ENCODE results near the gene KIF24.
"Not testable (repeated sequence)": the region's sequence is repeated elsewhere in the genome, so short reads cannot be mapped to it uniquely, and the experiment has no call there.

Gene KIF24

DNA sequence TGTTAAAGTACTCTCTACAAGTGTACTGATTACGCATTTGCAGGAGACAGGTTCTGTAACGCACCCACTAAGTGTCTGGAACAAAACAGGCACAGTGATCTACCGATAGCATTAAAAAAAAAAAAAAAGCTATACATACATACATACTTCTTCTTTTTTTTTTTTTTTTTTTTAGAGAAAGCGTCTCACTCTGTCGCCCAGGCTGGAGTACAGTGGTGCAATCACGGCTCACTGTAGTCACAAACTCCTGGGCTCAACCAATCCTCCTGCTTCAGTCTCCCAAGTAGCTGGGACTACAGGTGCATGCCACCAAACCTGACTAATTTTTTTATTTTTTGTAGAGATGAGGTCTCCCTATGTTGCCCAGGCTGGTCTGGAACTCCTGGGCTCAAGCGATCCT is 7.6 kb downstream of the KIF24 start:
- DNase-seq, result no peak

DNA sequence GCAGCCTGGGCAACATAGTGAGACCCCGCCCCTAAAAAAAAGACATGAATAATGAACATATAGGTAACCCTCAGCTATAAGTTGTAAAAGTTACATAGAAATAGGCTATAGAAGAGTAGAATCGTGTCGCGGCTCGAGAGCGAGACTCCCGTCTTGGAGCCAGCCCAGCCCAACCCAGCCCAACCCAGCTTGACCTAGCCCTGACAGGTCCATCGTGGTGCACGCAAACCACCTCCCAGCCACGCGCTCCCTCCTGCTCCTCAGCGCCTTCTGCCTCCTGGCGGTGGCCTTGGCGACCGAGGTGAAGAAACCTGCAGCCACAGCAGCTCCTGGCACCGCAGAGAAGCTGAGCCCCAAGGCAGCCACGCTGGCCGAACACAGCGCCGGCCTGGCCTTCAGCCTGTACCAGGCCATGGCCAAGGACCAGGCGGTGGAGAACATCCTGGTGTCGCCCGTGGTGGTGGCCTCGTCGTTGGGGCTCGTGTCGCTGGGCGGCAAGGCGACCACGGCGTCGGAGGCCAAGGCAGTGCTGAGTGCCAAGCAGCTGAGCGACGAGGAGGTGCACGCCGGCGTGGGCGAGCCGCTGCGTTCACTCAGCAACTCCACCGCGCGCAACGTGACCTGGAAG is 10.8 kb downstream of the KIF24 start:
- DNase-seq, result no peak

DNA sequence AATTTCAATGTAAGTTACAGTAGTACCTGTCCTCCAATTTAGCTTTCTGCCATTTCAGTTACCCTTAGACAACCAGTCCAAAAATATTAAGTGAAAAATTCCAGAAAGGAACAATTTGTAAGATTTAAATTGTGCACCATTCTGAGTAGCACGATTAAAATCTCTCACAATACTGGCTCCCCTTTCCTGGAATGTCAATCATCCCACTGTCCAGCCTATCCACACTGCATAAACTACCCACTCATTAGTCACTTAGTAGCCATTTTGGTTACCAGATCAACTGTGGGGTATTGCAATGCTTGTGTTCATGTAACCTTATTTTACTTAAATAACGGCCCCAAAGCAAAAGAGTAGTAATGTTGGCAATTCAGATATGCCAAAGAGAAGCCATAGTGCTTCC is 11.6 kb downstream of the KIF24 start:
- DNase-seq, result no peak

DNA sequence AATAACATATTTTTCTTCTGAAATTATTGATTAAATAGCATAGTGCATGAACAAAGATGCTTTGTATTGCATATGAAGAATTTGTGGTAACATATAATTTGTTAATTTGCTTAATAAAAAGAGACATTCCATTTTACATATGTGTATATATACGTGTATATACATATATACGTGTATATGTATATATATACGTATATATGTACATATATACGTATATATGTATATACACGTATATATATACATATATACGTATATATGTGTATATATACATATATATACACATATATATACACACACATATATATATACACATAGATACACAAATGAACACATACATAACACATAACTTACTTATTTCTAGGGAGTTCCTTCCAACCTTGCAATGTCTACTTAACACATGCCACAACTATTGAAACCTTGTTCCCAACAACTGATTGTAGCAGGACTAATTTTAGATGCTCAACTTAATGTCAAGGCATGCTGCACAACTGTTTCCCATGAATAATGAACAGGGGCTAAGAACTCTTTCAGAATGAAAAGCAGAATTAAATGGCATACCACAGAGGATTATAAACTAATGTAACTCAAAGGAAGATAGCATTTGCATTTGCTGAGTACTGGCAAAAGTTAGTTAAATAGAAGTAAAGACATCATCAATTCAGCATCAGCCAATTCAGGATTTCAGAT is 17.4 kb downstream of the KIF24 start:
- DNase-seq, result no peak

DNA sequence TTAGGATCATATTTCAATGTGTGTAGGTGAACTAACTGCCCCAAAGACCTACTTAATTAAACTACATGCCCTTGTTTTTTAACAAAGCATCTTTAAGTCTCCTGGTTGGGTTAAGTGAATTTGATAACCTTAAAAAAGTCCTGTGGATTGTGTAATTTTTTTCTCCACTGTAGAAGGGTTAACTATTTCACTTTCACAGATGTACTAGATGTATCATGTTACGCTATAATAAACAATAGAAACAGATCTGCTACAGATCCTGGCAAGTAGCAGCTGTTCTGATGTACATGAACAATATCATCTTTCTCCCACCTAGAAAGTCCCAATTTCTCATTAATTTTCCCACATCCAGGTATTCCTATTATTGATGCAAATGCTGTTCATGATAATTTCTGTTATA is 18.9 kb downstream of the KIF24 start:
- DNase-seq, result no peak

DNA sequence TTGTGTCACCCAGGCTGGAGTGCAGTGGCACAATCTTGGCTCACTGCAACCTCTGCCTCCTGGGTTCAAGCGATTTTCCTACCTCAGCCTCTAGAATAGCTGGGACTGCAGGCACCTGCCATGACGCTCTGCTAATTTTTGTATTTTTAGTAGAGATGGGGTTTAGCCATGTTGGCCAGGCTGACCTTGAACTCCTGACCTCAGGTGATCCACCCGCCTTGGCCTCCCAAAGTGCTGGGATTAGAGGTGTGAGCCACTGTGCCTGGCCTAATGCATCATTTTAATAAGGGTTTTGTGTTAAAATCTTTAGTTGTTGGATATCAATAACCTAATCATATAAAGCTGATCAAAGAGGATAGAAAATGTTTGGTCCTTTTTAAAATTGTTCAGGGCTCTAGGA is 20.8 kb downstream of the KIF24 start:
- not testable (repeated sequence) for DNase-seq

DNA sequence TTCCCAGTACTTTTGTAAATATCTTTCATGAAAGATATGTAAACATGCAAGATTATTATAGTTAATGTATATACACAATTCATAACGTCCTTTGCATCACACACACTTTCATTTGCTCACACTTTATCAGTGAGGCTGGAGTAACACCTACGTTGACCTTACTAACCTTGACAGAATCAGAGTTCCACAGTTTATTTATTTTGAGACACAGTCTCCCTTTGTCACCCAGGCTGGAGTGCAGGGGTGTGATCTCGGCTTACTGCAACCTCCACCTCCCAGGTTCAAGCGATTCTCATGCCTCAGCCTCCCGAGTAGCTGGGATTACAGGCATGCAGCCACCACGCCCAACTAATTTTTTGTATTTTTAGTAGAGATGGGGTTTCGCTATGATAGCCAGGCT is 28.0 kb downstream of the KIF24 start:
- DNase-seq, result not testable (repeated sequence)

DNA sequence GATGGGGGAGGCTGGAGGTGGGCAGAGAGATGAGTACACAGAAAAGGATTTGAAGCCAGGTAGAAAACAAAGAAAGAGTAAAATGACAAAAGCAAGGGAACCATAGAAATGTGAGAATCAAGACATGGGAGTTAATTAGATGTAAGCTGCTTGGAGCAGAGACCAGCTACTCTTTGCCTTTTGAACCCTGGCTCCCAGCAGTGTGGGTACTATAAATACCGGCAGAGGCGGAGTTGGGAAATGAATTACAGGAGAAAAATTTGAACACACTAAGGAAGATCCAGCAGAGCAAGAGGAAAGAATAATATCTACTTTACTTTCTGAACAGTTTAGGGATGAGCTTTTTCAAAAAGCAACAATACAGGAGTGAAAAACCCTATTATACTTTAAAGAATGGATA is 36.5 kb downstream of the KIF24 start:
- no peak for DNase-seq

DNA sequence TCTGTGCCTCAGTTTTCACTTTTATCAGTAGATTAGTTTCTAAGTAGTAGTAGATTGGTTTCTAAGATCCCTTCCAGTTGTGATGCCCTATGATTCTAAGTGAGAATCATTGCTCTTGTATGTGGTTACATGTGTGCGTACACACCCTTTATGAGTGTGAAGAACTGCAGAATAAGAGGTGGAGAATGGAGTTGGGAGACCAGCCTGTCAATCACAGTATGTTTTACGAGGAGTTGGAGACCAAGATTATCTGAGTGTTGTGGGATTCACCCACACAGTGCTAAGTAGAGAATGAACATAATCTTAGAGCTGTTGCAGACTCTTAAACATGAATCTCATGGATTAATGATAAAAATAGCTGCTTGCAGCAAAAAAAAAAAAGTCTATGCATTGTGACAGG is 37.6 kb downstream of the KIF24 start:
- DNase-seq, result no peak

DNA sequence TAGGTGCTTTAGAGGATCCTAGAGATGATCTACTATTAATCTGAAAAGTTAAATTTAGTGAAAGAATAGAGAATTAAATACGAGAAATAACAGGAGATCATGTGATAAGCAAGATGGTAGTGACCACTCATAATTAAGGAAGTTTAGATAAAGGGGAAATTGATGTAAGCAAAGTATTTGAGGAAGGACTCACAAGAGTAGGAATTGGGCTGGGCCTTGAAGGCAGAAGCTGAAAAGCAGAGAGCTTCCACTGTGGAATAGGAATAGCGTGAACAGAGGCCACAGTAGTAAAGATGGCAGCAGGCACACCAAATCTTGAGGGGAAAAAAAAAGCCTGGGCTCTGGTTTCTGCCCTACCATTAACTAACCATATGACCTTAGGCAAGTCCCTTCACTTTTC is 38.0 kb downstream of the KIF24 start:
- peak; percentile 5 for DNase-seq

DNA sequence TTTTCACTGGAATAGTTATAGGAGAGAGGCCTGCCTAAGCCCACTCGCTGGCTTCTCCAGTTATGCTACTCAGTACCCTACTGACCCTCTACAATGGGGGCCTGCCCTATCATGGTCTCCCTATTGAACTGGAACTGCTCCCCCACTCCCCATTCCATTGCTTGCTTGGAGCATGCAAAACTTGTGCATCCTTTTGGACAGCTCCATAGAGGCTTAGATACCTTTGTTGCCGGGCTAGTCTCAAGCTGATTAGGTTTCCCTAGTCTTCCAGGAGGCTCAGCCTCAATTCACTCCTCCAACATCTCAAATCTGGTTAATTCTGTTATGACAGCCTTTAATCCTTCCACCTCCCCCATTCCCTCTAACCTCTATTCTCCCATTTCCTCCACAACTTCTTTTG is 39.9 kb downstream of the KIF24 start:
- no peak for DNase-seq

DNA sequence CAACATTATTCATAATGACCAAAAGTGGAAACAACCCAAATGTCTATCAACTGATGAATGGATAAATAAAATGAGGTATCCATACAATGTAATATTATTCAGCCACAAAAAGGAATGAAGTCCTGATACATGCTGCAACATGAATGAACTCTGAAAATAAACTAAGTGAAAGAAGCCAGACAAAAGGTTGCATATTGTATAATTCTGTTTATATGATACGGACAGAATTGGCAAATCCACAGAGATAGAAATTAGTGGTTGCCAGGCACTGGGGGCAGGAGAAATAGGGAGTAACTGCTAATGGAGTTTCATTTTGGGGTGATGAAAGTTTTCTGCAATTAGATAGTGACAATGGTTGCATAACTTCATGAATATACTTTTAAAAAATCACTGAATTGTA is 47.0 kb downstream of the KIF24 start:
- DNase-seq, result no peak

DNA sequence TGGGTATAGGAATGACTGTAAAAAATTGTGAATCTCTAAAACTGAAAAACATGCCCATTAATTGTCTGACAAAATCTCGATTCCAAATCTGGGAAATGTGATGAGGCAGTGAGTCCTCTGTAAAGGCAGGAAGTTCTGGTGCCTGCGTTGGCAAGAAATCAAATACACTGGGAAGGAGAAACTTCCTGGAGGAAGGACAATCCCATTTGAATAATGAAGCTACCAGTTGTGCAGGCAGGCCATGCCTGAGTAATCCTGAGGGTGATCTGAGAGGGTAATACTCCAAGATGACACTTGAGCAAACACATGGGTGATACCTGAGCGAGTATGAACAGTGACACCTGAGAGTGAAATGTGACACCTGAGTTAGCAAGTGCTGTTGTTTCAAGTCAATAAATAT is 49.7 kb downstream of the KIF24 start:
- DNase-seq, result no peak
